Peyer's patch (tissue), 4 donors: Measurements from ENCODE around the gene FAM81B.
"Not testable (repeated sequence)": the region's sequence is repeated elsewhere in the genome, so short reads cannot be mapped to it uniquely, and the experiment has no call there.

Experiments
- CTCF ChIP-seq, 6 experiments: fragments of 450-650 bp in 4 of 6; fragments of 200-600 bp in 2 of 6; sonication (generic) in 1 of 6; IDR thresholded peaks; one replicate each; pipeline ENCODE4 v1.5.1; 2017 to 2019; ENCODE audit warnings: antibody characterized with exemption in 6 of 6, mild to moderate bottlenecking in 3 of 6, moderate library complexity in 1 of 6
- POLR2A ChIP-seq, 2 donors: fragments of 450-650 bp; IDR thresholded peaks; one replicate each; pipeline ENCODE4 v1.5.1; 2017; ENCODE audit warnings: antibody characterized with exemption in 2 of 2, mild to moderate bottlenecking in 2 of 2, moderate library complexity in 2 of 2

GRCh38 chr5:95341444-95341843 lies 49.7 kb upstream of the FAM81B start:
- TF ChIP-seq POLR2A, CTCF (IDR thresholded peaks at IDR 0.05): not testable (repeated sequence)
